Transverse colon (tissue), 4 donors: ENCODE data around the gene BANF2. TPM values are rescaled to one million over a fixed set of nuclear protein-coding genes. Genes with fewer than 3 reads are reported as not detected.

Experiments
- DNase-seq: peaks from one replicate; pipeline ENCODE4 v3.0.0-alpha.2; 2019
- H3K27ac ChIP-seq, 4 donors: fragments of 200-600 bp; sonication (generic); 2 replicates each; pipeline ENCODE4 v1.5.1; 2016 to 2018; ENCODE audit warnings: inconsistent platforms in 4 of 4
- H3K27me3 ChIP-seq: fragments of 200-600 bp; sonication (generic); 2 replicates; pipeline ENCODE4 v1.5.1; 2017; ENCODE audit warnings: inconsistent platforms
- H3K36me3 ChIP-seq, 4 donors: fragments of 200-600 bp; sonication (generic); 2 replicates each; pipeline ENCODE4 v1.5.1; 2017 to 2019; ENCODE audit warnings: inconsistent platforms in 4 of 4
- H3K4me1 ChIP-seq, 4 donors: fragments of 200-600 bp; sonication (generic); 2 replicates each; pipeline ENCODE4 v1.5.1; 2017 to 2020; ENCODE audit warnings: inconsistent platforms in 4 of 4
- H3K4me3 ChIP-seq, 4 donors: fragments of 200-600 bp; sonication (generic); 1 replicate in 1 of 4; 2 replicates in 3 of 4; pipeline versions ENCODE4 v1.5.1 to v1.6.1; 2017 to 2019; ENCODE audit warnings: inconsistent platforms in 4 of 4
- H3K9me3 ChIP-seq, 2 donors: fragments of 200-600 bp; sonication (generic); 2 replicates each; pipeline ENCODE4 v1.5.1; 2017 to 2019; ENCODE audit warnings: inconsistent platforms in 2 of 2
- CTCF ChIP-seq, 5 experiments: fragments of 200-600 bp in 3 of 5; fragments of 450-650 bp in 2 of 5; sonication (generic) in 3 of 5; IDR thresholded peaks; 1 replicate in 2 of 5; 2 replicates in 3 of 5; pipeline ENCODE4 v1.5.1; 2016 to 2017; ENCODE audit warnings: antibody characterized with exemption in 5 of 5, inconsistent platforms in 3 of 5, mild to moderate bottlenecking in 2 of 5, moderate library complexity in 1 of 5
- EP300 ChIP-seq: sonication (generic); formaldehyde crosslinking; IDR thresholded peaks from one replicate; pipeline ENCODE4 v1.6.1; 2017; ENCODE audit warnings: antibody characterized with exemption, low read depth
- POLR2A ChIP-seq: fragments of 450-650 bp; IDR thresholded peaks from one replicate; pipeline ENCODE4 v1.6.1; 2016; ENCODE audit warnings: antibody characterized with exemption, mild to moderate bottlenecking, moderate library complexity
- POLR2AphosphoS5 ChIP-seq, 3 donors: sonication (generic); formaldehyde crosslinking; IDR thresholded peaks; one replicate each; pipeline ENCODE4 v1.6.1; 2016; ENCODE audit warnings: antibody characterized with exemption in 3 of 3
- WGBS, 2 donors: methylation state at CpG; one replicate each; pipeline ENCODE4 v1.1.5; 2018; ENCODE audit warnings: low coverage in 1 of 2; 5-methylcytosine and 5-hydroxymethylcytosine counted together
- in situ Hi-C, 4 donors: fragments of 200-750 bp; cut with MboI; loops; one replicate each; pipeline versions ENCODE4 v1.15.0 to v1.15.1; 2017; ENCODE audit warnings: low sequenced_read_pairs in 3 of 4, low pct_ligation_motif_present in 1 of 4, low pct_unique_long_range_greater_than_20kb in 1 of 4
- intact Hi-C: fragments of 100-400 bp; cut with DNase I; formaldehyde crosslinking; loops from one replicate; pipeline ENCODE4 v1.15.1; 2023; ENCODE audit warnings: low total_unique reads
- total RNA-seq, 4 donors: library from RNA; depleted of rRNA; stranded (reverse); fragments of >200 nt; gene quantifications; one replicate each; pipeline ENCODE4 v1.1.0, GENCODE V29; 2016

BANF2 gene
- total RNA-seq, 4 donors from 2014 or later = not detected

GRCh38 chr20:17679941-17680835 lies 19.6 kb upstream of the BANF2 start:
- DNase-seq = peak; percentile 75
- no peaks in the 10 kb centered on the region for H3K27me3 ChIP-seq
- H3K4me1 ChIP-seq = peaks cover 11 to 57% (median 50%) of the 10 kb centered on the region in 4 donors
- intact Hi-C loops = loop anchor here (5.0 kb wide), 1 partner anchor 217 kb away; no protein-coding TSS in a partner anchor
- in situ Hi-C loops = loop anchor here in 3 of 4 donors (10.0 to 25.0 kb wide), 3 partner anchors 207 to 225 kb away; no protein-coding TSS in a partner anchor
- peak overlapping the region; percentile 83 to 92 (median 87) for H3K4me3 ChIP-seq
- WGBS, 2 donors = 19 to 28% methylated on average over 5 to 27 of the region's 27 CpGs
- no peaks in the 10 kb centered on the region for H3K36me3 ChIP-seq
- TF ChIP-seq EP300 = no peak
- TF ChIP-seq POLR2A = no peak
- TF ChIP-seq POLR2AphosphoS5 (IDR thresholded peaks at IDR 0.05) = peak in 2 of 3 donors; percentile 43 to 72
- no peak for TF ChIP-seq CTCF (IDR thresholded peaks at IDR 0.05)
- H3K9me3 ChIP-seq = no peaks in the 10 kb centered on the region
- H3K27ac ChIP-seq = peak overlapping the region; percentile 97 to 99 (median 99)

- TF ChIP-seq CTCF (IDR thresholded peaks at IDR 0.05) = peak in 3 of 5 experiments; percentile 43 to 71 (median 67)
- no peak for TF ChIP-seq EP300
- TF ChIP-seq POLR2AphosphoS5 (IDR thresholded peaks at IDR 0.05) = peak in 1 of 3 donors; percentile 3
- no peak for TF ChIP-seq POLR2A
- H3K36me3 ChIP-seq = no peaks in the 10 kb centered on the region
- in situ Hi-C loops = loop anchor here in 2 of 4 donors (10.0 to 25.0 kb wide), 2 partner anchors 206 to 224 kb away; no protein-coding TSS in a partner anchor
- H3K27ac ChIP-seq = peak overlapping the region; percentile 97 to 99 (median 99)
- WGBS, 2 donors = 0% methylated on average over 16 of the region's 110 CpGs; no CpG with 5 or more reads in 1 of the 2 donors
- H3K4me3 ChIP-seq = peak overlapping the region; percentile 83 to 92 (median 88)
- peaks cover 11 to 48% (median 41%) of the 10 kb centered on the region in 4 donors for H3K4me1 ChIP-seq
- H3K9me3 ChIP-seq = no peaks in the 10 kb centered on the region
- intact Hi-C loops = loop anchor here (5.0 kb wide), 1 partner anchor 216 kb away; no protein-coding TSS in a partner anchor
- H3K27me3 ChIP-seq = no peaks in the 10 kb centered on the region
- DNase-seq = peak; percentile 88
Observed at GRCh38 chr20:17680836-17681725, 18.7 kb upstream of the BANF2 start.

GRCh38 chr20:17681726-17682102 lies 18.1 kb upstream of the BANF2 start:
- peak overlapping the region; percentile 97 to 99 (median 99) for H3K27ac ChIP-seq
- no peaks in the 10 kb centered on the region for H3K27me3 ChIP-seq
- no peaks in the 10 kb centered on the region for H3K9me3 ChIP-seq
- 1% methylated on average over 39 of the region's 65 CpGs; no CpG with 5 or more reads in 1 of the 2 donors for WGBS, 2 donors
- DNase-seq = no peak
- TF ChIP-seq POLR2AphosphoS5 (IDR thresholded peaks at IDR 0.05) (no peak), CTCF (IDR thresholded peaks at IDR 0.05) (no peak), POLR2A (no peak), EP300 (no peak)
- no peaks in the 10 kb centered on the region for H3K36me3 ChIP-seq
- H3K4me1 ChIP-seq = peaks cover 11 to 47% (median 39%) of the 10 kb centered on the region in 4 donors
- H3K4me3 ChIP-seq = peak overlapping the region; percentile 83 to 92 (median 90)
- intact Hi-C loops (loop anchor here (5.0 kb wide), 1 partner anchor 216 kb away; no protein-coding TSS in a partner anchor), in situ Hi-C loops (loop anchor here in 2 of 4 donors (10.0 to 25.0 kb wide), 2 partner anchors 206 to 223 kb away; no protein-coding TSS in a partner anchor)
